Measurements from ENCODE around the gene CDH4.

Gene CDH4

DNA sequence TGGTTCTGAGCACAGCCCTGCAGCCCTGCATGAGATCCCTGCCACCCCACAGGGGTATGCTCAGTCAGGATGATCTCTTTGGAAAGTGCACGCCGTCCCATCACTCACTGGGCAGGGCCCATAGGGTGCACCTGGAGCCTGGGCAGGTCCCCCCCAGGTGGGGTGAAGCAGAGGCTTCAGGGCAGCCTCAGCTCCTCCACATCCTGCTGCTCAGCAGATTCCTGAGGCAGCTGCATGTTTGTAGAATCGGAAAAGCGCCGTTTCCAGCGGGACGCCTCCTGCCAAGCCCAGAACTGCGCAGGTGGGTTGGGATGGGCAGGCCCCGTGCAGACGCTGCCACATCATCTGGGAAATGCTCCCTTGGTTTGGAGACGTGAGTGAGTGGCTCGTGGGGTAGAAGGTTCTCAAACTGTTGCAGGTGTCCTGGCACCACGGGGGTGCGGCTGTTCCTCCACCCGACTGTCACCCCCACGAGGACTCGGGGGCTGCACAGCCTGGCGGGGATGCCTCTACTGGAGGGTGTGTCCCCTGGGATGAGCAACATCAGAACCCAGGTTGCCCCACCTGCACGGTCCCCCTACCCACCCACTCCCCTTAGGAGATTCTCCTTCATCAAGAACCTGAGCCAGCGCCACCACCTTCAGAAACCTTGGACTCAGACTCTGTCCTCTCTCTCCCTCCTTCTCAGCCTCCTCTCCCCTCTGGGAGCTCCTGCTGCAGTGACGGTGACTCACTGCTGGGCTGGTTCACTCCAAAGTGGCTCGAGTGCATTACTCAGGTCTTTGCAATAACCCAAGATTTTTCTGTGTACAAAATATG lies 479.5 kb downstream of the CDH4 start:
- no peak for DNase-seq

DNA sequence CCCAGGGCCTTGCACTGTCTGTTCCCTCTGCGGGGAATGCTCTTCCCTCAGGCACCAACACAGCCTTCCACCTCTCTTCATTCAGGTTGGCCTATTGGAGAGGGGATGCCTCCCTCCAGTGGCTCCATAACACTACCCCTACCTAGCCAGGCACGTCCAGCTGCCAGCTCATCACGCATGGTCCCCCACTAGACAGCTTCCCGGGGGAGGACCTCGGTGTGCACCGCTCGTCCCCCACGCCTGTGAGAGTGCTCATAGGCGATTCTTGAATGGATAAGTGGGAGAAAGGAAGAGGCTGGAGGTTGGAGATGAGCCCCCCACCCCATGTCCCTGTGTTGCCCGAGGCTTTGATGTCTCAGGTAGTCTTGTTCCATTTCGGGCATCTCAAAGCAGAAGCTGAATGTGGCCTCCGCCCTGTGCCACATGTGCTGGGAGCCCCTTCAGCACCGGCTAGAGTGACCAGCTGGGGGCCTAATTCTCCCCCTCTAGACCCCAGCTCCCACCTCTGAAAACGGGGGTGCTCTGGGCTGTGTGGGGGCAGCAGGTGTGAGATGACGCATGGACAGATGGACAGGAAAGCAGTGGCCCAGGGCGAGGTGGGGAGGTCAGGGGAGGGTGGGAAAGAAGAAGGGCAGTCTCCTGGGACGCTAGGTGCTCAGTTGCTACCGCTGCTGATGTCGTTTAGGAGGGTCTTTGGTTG lies 480.6 kb downstream of the CDH4 start:
- no peak for DNase-seq

DNA sequence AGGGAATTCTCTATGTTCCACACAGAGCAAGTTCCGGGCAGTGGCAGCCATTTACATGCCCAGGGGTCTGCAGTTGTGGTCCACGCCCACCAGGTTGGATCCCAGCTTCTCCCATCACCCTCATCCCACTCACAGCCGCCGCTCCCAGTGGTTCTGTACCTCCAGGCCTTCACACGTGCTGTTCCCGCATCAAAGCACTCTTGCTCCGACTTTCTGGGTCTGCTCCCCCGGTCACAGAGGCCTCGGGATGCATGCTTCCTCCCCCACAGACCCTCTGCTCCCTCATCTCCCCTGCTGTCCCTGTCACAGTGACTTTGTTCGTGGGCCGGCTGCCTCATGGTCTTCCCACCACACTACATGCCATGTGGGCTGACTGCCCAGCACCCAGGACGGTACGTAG lies 481.2 kb downstream of the CDH4 start:
- no peak for DNase-seq

DNA sequence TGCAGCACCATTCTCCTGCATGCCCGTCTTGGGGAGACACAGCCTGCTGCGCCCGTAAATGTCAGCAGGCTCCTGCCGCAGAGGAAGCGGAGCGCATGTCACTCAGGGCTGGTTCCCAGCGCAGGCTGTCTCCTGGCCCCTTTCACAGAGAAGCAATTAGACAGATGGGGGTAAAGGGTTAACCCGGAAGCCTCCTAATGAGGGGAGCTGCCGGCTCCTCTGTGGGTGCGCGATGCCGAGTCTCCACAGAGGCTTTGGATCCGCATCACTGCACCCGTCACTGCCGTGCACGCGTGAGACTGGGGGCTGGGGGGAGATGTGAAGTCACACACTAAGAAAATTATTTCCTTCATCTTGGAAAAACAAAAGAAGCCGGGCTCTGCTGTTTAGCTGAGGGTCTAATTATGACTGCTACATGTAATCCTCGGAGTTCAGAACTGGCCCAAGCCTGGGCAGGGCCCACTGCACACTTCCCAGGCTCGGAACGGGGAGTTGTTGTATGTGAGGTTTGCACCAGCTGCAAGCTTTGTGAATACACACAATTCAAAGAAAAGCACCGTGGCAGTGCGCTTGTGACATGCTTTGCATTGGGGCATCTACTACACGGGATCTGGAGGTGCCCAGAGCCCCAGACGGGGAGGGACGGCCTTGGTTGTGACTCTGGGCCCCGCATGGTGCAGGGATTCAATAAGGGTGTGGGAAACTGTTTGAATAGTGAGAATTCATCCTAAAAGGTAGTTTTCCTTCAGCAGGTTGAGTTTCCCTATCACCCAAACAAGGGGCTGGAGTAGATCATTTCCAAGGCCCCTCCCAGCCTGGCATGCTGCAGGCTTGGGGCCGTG lies 482.1 kb downstream of the CDH4 start:
- DNase-seq, result no peak

DNA sequence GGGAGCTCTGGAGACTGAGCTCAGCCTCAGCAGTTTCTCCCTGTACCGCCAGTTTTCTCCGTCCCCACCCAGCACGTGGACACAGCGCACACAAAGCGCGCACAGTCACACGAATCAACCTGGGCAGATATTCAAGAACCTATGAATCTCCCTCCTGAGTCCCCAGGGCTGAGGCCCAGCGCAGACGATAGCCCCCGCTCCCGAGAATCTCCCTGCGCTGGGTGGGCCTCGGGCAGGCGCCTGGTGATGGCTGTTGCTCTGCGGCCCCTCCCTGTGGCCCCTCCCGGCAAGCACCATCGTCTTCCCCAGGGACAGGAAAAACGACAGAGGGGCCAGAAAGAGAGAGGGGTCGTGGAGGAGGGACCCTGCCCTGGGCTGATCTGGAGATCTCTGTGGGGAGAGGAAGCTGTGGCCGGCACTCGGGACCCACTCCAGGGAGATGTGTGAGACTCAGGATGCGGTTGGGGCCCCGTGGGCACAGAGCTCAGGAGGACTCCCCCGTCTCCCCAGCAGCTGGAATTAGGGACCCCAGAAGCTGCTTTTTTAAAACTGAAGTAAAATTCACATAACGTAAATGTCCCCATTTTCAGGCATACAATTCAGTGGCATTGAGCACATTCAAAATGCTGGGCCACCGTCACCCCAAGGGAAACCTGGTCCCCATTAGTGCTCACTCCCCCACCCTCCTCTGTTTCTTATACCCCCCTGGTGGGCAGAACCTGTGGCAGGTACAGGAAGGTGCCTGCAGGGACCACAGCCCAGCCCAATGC lies 482.9 kb downstream of the CDH4 start:
- DNase-seq, result peak; percentile 63

DNA sequence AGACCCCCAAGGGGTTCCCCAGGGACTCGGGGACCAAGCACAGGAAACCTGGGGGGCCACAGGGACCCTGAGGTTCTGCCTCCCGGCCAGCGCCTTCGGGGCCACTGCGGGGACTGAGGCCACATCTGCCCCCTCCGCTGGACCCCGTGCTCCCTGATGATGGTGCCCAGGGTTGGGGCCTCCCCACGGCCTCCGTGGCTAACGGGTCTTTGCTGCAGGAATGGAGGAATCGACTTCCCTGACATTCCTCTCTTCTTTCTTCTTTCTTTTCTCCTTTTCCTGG lies 483.4 kb downstream of the CDH4 start:
- DNase-seq, result no peak

DNA sequence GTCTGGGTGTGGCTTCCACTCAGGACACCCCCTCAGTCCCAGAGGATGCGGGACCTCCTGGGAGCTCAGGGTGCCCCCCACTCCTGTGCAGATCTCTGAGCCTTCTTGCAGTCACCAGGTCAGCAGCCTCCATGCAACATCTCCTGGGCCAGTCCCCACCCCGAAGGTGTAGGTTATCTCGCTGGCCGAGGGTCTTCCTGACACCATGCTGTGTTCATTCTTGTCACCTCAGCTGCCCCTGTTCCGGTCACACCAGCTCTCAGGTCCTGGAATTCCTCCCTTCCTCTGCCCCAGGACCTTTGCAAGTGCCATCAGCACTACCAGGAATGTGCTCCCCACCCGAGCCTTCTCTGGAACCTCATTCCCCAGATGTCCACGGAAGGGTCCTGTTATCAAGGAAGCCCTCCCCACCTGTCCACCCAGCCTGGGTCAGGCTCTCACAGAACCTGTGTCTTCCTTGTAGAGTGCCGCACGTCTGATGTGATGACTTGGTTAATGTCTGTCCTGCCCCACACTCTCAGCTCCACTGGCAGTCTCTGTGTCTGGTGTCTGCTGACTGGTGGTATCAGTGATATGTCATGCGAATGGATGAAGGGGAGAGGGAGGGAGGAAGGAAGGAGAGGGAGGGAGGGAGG lies 484.1 kb downstream of the CDH4 start:
- no peak for DNase-seq

DNA sequence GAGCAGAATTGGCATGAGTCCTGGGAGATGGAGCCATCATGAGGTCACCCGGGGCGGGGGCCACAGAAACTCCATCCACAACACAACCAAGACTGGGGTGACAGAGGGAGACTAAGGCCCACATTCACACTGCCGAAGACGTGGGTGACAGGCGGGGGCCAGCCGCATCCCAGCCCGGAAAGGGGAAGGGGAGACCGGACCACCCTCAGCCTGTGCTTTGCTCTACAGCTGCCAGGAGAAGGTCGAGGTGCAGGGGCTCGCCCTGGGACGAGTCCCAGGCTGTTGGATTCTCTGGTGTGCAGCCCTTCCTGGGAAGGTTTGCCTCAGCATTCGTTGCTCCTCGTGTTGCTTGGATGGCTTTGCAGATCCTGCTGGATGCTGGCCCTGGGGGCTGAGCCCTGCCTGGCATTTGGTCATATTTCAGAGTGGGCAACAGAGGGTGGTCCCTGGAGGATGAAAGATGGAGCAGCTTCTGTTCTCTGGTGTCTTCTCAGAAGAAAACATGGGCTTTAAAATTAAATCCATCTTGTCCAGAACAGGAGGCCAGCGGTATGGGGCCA lies 484.8 kb downstream of the CDH4 start:
- DNase-seq, result no peak

DNA sequence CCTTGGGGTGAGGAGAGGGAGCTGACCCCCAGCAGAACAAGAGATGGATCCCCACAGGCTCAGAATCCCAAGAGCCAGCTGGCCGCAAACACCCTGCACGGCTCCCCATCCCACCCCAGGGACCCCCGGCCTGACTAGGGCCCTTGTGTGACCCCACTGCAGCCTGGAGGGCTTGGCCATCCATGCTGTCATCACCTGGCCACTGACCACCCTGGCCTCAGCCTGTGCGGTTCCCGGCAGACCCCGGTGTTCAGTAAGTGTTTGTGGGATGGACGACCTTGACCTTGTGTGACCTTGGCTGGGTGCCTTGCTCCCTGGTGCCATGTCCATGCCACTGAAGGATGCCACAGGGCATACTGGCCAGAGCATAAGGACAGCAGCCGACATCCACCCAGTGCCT lies 485.3 kb downstream of the CDH4 start:
- no peak for DNase-seq

DNA sequence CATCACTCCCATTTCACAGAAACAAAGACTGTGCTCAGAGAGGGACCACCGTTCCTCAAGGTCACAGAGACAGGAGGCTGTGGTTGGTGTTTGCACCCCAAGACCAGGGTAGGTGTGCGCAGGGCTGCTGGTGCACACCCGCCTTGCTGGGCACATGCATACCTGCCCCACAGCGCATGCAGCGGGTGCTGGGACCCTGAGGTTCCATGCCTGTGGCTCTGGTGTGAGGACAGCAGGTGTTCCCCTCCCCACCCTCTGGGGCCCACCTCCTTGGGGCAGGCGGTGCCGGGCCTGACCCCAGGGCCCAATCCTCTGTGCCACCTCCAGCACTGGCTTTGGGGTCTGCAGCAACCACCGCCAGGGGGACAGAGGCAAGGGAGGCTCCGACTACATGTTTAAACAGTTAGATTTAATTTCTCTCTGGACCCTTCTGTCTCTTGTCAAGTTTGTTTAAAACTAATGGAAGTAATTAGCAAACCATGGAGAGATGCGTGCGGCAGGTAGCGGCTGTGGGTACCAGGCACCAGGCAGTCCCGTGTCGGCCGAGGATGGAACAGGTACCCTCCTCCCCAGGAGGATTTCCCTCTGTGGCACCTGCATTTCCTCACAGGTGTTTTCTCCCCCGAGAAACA lies 485.9 kb downstream of the CDH4 start:
- DNase-seq, result no peak

DNA sequence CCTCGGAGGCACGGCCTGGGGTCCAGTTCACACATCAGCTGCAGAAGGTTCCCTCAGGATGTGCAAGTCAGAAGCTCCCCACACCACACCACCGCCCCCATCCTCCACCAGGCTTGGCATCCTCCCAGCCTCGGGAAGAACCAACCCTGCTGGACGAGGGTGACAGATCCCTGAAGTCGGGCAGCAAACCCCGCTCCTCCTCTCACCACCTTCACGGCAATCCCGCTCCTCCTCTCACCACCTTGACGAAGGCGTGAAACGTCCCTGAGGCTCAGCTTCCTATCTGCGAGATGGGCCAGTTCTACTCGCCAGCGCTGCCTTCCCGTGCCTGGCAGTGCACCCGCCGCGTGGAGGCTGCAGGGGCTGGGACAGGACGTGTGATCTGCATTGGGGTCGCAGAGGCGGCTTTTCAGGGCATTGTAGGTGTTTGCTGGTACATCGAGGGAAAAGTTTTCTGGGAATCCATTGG lies 486.6 kb downstream of the CDH4 start:
- DNase-seq, result no peak

DNA sequence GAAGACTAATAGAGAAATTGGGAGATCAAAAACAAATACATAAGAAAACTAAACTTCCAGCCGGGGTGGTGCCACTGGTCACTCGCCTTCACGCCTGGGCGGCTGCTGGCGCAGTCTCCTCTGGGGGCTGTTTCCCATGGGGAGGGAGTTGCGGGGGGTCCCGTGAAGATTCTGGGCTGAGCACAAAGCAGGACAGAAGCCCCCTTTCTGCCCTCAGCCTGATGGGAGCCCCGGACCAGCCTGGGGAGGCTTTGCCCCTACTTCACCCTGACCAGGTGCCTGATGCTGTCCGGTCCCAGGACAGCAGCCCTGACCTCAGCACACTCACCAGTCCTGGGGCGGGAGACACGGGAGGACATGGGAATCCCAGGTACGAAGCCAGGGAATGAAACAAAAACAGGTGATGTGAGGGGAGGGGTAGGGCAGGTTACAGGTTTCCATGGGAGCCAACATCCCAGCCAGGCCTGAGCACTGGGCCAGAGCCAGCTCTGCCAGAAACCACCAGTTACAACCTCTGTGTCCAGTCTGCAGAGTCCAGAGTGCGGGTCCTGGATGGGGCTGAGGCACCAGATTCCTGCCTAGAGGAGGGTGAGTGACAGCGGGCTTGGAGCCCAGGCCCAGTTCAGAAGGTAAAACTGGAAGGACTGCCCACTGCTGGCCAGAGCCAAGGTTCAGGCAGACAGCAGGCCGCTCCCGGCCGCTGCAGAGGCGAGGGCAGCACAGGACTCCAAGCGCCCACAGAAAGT lies 487.2 kb downstream of the CDH4 start:
- no peak for DNase-seq

DNA sequence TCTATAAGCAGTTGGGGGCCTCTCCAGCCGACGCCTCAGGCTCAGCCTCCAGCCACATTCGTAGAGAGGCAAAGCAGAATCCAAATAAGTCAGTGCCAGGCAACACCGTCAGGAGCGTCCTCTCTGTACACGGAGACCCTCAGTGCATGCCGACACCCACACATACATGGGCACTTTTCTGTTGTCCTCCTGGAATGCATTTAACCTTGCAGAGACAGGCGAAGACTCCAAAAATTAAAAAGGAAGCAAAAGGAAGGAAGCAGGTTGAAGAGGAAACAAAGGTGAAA lies 487.7 kb downstream of the CDH4 start:
- no peak for DNase-seq

DNA sequence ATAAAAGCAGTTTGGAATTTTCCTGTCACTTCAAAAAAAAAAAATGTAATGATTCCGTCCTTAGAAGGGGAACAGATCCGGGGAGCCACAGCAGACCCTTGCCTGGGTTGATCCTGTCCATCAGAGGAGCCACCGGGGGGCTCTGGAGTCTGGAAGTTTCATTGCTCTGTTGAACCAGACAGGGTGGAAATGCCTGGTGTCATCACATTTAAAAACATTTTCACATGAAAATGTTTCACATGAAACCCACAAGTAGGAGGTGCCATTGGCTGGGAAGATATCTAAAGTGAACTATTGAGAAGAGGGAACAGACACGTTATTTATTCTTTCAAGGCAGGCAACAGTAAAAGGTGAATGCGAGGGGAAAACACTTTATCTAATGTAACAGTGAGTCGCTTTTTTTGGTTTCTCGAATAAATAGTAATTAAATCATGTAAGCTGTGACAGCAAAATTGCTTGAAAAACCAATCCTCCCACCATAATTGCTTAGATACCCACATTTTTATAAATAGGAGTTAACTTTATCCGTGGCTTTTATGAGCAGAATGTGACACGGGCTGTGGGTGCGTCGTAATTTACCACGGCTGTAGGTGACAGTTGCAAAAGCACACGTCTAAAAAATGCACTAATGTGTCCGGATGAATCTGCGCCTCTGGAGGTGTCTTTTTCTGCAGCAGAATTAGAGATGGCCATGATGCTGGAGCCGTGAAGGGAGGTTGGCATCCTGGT lies 490.2 kb downstream of the CDH4 start:
- peak; percentile 34 for DNase-seq

DNA sequence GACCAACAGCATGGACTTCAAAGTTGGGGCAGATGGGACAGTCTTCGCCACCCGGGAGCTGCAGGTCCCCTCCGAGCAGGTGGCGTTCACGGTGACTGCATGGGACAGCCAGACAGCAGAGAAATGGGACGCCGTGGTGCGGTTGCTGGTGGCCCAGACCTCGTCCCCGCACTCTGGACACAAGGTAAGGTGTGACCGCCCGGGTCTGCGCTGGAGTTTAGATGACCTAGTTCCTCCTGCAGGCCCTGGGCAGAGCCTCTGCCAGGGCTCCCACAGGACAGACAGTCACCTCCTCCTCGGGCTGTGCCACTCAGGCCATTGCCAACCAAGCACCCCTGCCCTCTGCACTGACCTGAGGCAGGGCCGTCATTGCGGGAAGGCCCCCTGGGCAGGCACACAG lies 491.5 kb downstream of the CDH4 start:
- no peak for DNase-seq

DNA sequence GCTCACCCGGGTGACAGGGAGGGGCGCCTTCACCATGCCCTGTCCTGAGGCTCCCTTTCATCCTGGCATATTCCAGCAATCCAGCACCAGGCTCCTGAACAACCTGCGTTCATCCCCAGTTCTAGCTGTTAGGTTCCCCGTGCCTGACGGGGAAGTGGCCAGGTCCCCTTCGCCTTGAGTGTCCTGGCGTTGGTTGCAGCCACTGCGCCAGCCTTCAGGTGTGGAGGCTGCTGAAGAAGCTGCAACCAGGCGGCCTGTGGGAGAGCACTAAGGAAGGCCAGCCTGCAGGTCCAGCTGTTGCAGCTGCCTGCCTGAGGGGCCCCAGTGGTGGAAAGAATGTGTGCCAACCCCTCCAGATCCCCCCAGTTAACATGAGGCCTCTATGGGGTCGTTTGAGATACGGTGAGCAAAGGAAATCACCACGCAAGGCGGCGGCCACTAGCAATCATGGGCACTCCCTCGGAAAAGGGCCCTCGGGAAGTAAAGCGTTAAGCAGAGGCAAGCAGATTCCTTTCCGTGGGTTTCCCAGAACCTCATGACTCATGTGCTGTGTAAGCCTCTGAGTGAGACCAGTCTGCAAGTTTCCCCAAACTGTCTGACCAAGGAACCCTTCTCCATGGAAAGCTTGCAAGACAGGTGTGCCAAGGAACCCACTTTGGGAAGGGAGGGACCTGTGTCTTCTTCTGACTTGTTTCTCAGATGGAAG lies 492.8 kb downstream of the CDH4 start:
- DNase-seq, result no peak

DNA sequence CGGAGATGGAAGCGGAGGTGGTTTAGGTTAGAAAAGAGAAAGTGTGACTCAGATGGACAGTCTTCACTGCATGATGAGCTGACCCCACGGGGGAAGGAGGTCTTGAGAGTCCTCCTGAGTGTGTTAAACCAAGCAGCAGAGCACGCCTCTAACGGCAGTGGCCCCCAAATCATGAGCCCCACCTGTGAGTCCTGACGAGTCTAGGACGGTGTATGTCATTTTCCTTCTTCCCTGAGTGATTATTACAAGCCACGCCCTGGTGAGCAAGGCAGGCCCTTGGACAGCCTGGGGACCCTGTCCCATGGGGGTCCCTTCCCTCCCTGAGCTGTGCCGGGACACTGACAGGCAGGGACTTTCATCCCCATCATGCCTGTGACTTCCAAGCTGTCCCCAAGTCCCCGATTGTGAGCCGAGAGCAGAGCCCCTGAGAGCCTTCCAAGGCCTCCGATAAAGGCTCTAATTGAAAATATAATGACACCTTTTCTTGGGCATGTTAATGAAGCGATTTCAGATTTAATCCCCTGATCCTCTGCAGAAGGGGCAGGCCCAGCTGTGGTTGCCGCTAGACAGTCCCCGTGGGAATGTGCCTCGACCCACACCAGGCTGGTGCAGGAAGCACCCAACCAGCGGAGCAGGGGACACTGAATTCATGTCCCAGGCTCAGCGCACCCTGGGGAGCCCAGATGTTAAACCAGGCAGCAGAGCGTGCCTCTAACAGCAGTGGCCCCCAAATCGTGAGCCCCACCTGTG lies 493.5 kb downstream of the CDH4 start:
- no peak for DNase-seq

DNA sequence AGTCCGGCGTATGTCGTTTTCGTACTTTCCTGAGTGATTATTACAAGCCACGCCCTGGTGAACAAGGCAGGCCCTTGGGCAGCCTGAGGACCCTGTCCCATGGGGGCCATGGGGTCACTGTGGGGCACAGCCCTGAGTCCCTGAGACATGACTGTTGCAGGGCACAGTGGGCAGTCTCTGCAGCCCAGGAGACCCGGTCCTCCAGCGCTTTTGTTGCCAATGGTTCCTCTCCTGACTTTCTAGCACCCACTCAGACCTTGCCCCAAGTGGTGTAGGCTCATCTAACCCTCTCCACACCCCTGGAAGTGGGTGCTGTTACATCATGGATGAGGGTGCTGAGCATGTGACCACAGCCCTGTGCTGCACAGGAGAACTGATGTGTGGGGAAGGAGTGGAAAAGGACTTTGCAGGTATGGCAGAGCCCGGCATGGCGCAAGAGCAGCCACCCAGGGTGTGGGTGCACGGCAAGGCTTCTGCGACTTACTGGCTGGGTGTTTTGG lies 494.1 kb downstream of the CDH4 start:
- no peak for DNase-seq

DNA sequence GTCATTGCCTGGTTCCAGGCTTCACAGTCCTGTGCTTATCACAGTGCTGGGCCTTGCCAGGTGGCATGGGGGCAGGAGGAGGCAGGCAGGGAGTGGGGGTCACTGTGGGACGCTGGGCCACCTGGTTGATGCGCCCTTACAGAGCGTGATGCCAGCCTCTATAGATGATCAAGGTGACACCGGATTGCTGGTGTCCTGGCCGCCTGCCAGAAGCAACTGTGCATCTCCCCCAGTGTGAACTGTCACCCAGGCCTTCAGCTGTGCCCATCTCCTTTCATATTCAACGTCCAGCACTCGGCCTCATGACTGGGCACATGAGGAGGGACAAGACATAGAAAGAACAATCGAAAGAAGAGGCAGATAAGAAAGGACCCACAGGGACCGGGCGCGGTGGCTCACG lies 494.7 kb downstream of the CDH4 start:
- no peak for DNase-seq

All from right hindlimb (tissue), 1 donor.